GM18520 (cell line): Measurements from ENCODE around the gene CAB39.

Experiments
- ATAC-seq: cut with Tn5 transposase; IDR thresholded peaks from one replicate; pipeline ENCODE4 v1.9.1; 2021; ENCODE audit not compliant: unreplicated experiment

CAB39 gene

GRCh38 chr2:230779126-230779525, 66.5 kb downstream of the CAB39 start:
- ATAC-seq, result no peak

DNA sequence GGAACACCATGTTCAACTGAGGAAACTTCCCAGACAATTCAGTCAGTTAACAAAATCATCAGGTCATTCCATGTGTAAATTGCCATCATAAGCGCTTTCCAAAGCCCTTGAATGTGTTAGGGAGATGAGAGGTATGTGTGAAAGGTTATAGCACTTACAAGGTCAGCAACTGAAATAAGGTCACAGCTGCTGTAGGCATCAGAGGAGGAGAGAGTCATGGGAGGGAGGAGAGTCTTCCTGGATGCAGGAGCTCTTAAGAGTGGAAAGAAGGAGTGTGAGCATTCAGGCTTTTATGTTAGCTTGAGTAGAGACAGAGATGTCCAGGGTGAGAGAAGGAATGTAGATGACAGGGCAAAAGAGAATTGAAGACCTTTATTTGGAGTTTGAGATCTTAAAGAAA, 67.0 kb downstream of the CAB39 start:
- ATAC-seq, result no peak

GRCh38 chr2:230781130-230781797, 68.6 kb downstream of the CAB39 start:
- peak; percentile 46 for ATAC-seq

DNA sequence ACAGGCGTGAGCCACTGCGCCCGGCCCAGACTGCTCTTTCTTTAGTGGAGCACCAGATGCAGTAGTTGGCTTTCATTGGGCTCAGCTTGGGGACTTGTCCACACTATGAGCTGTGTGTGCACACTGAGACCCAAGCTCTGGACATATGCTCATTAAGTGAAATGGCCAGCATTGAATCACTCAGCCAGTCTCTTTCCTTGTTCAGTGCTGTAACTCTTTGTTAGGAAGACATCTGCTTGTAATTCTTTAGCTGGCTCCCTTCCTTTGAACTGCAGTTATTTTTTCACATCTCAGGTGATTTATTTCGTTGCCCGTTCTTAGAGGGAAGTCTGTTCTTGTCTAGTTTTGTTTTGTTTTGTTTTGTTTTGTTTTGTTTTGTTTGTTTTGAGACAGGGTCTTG, 70.5 kb downstream of the CAB39 start:
- ATAC-seq, result no peak

GRCh38 chr2:230784795-230785194, 72.2 kb downstream of the CAB39 start:
- no peak for ATAC-seq

DNA sequence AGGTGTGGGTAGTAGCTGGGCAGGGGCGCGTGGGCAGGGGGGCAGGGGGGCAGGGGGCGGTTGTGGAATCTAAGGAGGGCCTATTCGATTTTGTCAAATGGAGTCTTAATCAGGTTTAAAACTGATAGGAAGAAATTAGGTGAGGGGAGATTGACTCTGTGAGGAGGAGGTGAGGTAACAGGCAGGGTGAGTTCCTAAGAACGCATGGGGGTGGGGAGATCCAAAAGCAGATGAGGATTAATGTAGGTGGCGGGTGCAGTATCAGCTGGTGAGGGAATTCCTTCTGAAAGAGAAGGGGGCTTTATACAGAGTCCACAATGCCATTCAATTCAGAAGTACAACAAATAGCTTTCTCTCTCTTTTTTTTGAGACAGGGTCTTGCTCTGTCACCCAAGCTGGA, 72.7 kb downstream of the CAB39 start:
- no peak for ATAC-seq

DNA sequence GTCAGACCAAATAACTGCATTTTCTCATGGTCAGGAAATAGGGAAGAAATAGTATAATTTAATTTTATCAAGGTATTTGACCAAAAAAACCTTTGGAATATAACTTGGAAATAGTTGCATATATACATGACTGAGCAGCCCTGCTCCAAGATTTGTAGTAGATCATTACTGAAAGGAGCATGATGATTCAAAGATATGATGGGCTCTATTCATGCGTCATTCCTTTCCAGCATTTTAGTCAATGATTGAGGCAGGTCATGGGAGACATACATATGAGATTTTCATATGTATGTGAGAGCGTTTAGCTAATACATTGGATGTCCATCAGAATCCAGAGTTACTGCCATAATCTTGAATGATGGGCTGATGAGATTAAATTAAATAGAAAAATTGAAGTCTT, 74.5 kb downstream of the CAB39 start:
- no peak for ATAC-seq

GRCh38 chr2:230788554-230789175, 76.0 kb downstream of the CAB39 start:
- ATAC-seq, result no peak

GRCh38 chr2:230790981-230791380, 78.3 kb downstream of the CAB39 start:
- no peak for ATAC-seq

DNA sequence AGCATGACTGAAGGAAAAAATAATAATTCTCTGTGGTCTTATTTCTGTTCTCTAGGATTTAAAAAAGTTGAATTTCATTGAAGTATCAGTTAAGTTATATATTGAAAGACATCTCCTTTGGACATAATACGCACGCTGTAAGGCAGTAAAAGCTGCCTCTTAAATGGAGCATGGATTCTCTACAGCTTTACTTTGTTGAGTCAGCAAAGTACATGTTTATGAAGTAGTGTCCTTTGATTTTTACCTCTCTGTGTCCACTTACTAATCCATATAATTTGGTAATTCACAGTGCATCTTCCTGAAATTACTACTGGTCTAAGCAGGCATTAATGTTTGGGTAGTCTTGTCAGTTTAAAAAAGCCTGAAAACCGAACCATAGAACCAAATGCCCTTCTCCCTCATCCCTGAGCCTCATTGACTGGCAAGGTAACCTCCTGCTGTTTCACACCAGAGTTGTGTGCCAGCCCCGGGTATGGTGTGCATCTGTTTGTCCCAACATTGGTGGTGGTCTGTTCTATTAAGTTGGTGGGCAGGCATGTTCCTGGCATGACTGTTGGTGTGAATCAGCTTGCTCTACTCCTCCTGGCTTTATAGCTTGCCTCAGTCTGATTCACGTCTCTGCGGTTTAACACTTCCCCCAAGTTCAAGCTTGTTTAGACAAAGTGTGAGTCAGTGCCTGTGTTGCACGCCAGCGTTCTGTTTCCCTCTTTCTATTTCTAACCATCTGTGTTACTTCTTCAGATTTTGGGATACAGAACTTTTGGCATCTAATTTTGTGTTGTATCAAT, 81.1 kb downstream of the CAB39 start:
- ATAC-seq, result peak; percentile 89

DNA sequence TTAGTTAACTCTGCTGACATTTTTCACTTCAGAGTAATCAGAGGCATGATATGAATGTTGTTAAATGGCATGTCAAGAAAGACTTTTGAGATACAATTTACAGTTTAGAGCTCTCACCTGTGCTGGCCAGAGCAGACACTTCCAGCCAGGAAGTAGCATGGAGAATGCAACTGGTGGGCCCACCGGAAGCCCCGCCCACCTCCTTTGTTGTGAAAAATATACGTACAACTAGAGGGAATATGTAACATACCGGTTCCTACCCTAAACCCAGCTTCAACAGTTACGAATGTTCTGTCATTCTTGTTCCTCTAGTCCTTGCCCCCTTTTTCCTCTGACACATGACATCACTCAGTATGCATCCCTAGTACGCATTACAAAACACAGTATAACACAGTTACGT, 81.9 kb downstream of the CAB39 start:
- no peak for ATAC-seq

DNA sequence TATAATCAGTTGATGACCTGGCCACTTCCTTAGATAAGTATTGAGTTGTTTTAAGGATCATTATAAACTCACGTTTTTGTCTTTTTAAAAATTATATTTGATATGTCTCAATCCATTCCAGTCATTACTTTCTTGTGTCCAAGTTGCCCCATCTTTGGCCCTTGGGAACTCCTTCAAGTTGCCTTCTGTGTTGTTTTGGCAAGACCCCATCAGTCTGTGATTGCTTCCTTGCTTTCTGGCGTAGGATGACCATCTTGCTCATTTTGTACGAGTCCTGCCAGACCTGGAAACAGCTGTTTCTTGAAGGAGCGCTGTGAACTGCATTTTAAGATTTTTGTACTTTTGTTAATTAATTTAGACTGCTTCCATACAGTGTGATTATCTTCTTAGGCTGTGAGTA, 83.2 kb downstream of the CAB39 start:
- no peak for ATAC-seq

GRCh38 chr2:230796280-230796862, 83.7 kb downstream of the CAB39 start:
- ATAC-seq, result no peak

DNA sequence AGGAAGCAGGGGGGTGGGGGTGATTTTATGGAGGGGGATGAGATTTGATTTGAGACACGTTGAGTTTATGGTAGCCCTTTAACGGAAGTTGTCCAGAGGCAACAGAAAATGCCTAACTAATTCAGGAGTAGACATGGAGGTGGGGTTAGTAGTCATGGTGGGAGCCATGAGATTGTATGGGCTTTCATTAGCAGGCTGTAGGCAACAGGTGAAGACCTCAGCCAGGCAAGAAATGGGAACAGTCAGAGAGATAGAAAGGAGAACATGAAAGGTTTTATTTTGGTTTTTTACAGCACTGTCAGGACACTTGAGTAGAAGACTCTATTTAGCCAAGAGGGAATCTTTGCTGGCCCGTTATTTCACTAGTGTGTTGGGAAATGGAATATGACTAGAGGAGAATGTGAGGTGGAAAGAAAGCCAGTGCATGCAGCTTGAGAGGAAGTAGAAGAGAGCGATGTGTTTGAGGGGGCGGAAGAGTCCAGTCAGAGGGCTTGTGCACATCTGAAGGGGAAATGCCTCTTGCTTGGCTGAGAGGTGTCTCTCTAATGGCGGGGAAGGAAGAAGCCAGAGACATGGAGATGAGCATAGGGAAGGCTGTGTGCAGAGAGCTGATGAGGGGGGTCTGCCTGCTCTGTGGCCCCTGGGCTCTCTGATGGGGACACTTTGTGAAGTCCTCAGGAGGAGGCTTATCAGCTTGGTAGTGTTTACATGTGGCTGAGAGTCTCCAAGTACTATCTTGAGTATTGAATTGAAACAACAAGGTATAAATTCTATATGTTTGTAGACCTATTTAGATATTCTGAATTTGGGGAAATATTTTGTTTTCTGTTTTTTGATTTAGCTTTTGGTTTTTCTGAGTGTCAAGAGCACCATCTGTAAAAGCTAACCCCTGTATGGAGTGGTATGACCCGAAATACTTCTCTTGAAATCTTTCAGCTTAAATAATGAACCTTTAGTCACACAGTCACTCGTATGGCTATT, 85.2 kb downstream of the CAB39 start:
- ATAC-seq, result no peak

DNA sequence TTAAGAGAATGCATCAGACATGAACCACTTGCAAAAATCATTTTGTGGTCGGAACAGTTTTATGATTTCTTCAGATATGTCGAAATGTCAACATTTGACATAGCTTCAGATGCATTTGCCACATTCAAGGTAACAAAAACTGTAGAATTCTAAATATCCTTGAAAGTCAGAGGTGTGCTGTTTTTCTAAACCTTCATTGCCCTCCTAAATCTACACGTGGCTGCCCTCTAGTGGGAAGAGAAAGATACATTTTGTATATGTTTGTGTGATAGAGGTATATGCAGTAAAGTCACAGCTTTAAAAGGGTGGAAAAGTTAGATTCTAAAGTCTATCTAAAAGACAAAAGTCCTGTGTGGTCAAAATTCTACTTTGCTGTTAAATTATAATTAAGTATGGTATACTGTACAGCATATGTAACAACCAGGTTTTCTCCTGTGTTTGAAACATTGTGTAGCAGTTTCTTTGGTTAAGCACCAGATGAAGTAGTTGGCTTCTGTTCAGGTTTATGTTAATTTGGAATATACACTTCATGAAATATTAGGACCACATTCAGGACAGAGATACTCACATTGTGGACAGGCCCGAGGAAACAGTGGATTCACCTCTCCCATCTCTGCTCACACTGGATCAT, 86.2 kb downstream of the CAB39 start:
- no peak for ATAC-seq

DNA sequence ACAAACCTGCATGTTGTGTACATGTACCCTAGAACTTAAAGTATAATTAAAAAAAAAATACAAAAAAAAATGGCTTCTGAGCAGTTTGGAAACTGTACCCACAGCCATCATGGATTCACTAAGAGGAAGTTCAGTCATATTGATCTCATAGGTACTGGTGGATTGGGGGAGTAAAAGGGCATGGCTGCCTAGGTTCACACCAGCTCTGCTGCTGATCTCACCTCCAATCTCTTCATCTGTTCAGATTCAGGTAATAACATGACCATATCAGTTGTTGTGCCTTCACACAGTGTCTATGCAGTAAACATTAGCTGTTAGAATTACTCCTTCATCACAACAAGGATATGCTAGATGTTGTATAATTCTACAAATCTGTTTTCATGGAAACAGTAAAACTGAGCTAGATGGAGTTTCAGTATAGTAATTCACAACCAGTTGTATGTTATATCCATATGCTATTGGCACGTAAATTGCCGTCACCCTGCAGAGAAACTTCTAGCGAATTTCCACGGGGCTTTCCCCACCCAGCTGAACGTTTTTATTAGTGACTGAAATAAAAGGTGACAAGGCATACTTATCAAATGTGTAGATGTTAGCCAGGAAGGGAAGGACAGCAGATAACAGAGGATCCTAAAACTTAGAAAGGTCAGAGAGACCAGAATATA, 92.8 kb downstream of the CAB39 start:
- no peak for ATAC-seq

GRCh38 chr2:230807729-230808128, 95.1 kb downstream of the CAB39 start:
- no peak for ATAC-seq

- ATAC-seq, result no peak
Measured at GRCh38 chr2:230809015-230809414, 96.4 kb downstream of the CAB39 start.

- no peak for ATAC-seq
Measured at GRCh38 chr2:230809677-230810251, 97.1 kb downstream of the CAB39 start.
